ENCODE data around the gene ZNF253. TPM values are rescaled to one million over a fixed set of nuclear protein-coding genes. Genes with fewer than 3 reads are reported as not detected.
A peak's percentile ranks its signal among the peaks of the same experiment; 100 is the strongest.
"Not testable (repeated sequence)": the region's sequence is repeated elsewhere in the genome, so short reads cannot be mapped to it uniquely, and the experiment has no call there.

Gene ZNF253
- polyA plus RNA-seq, 3 donors, result 0.45 to 1.5 (median 1.1) TPM

DNA sequence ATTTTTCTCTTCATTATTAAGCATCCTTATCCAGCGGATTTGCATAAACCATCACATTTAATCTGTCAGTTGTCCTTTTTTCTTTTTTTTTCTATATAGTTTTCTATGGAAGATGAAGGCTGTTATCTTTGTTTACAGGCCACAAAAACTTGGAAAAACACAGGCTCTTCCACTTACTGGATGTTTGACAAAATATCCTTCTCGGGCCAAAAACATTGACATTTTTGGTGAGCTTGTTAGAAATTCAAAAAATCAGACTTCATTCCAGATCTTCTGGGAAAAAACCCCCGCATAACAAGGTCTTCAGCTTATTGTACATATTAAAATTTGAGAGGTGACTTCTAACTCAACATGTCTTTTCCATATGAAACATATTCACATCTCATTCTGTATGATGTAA is 48.9 kb downstream of the ZNF253 start:
- Mint-ChIP-seq H3K36me3 (peaks cover 57 to 69% of the 10 kb centered on the region in 2 donors), H3K27me3 (ENCODE audit: low read depth in 3 of 3) (no peaks in the 10 kb centered on the region)

GRCh38 chr19:19930417-19930816 is 64.7 kb downstream of the ZNF253 start:
- H3K27me3 ChIP-seq (ENCODE audit: control insufficient read depth in 2 of 2, insufficient read depth in 2 of 2, low read length in 2 of 2); H3K4me3 Mint-ChIP-seq; H2AFZ ChIP-seq (ENCODE audit: insufficient read depth, low read depth, low read length, poor library complexity, severe bottlenecking); H3K9ac ChIP-seq (ENCODE audit: insufficient read depth, low read length, poor library complexity, severe bottlenecking); H3K27ac Mint-ChIP-seq; H3K27me3 Mint-ChIP-seq (ENCODE audit: low read depth in 3 of 3); H3K27ac ChIP-seq (ENCODE audit: low read depth in 1 of 2, low read length in 2 of 2); DNase-seq; H3K4me1 ChIP-seq (ENCODE audit: control insufficient read depth in 1 of 2, insufficient read depth in 2 of 2, low read length in 2 of 2); H3K4me2 ChIP-seq (replicated peaks; ENCODE audit: extremely low read depth, low read length, poor library complexity, severe bottlenecking); H3K4me3 ChIP-seq (replicated peaks in 1 of 3; ENCODE audit: low read depth in 2 of 3, low read length in 3 of 3); H3K79me2 ChIP-seq (ENCODE audit: insufficient read depth, low read length); intact Hi-C loops (cut with micrococcal nuclease); H4K20me1 ChIP-seq (ENCODE audit: insufficient read depth, low read length); H3K4me1 Mint-ChIP-seq: not testable (repeated sequence)
- 98% methylated on average over 5 of the region's 7 CpGs for WGBS (ENCODE audit: insufficient coverage)
- Mint-ChIP-seq H3K9me3 (peaks cover 39 to 90% (median 78%) of the 10 kb centered on the region in 7 donors), H3K36me3 (peaks cover 54 to 71% of the 10 kb centered on the region in 2 donors)
- H3K36me3 ChIP-seq (replicated peaks in 1 of 2; ENCODE audit: control insufficient read depth in 1 of 2, insufficient read depth in 2 of 2, low read length in 2 of 2), result peaks cover 30 to 80% of the 10 kb centered on the region in 2 donors
- peaks cover 56 to 94% of the 10 kb centered on the region in 2 donors for H3K9me3 ChIP-seq (replicated peaks in 1 of 2; ENCODE audit: control insufficient read depth in 1 of 2, insufficient read depth in 1 of 2, low read length in 2 of 2)

More for the DNA sequence above, 48.9 kb downstream of the ZNF253 start:
- no CpG with 5 or more reads among the region's 3 CpGs for WGBS (ENCODE audit: insufficient coverage)
- Histone ChIP-seq H3K4me2 (replicated peaks; ENCODE audit: extremely low read depth, low read length, poor library complexity, severe bottlenecking) (no peak overlapping the region), H4K20me1 (ENCODE audit: insufficient read depth, low read length) (no peaks in the 10 kb centered on the region), H3K9me3 (replicated peaks in 1 of 2; ENCODE audit: control insufficient read depth in 1 of 2, insufficient read depth in 1 of 2, low read length in 2 of 2) (peaks cover 30 to 73% of the 10 kb centered on the region in 2 donors), H3K4me1 (ENCODE audit: control insufficient read depth in 1 of 2, insufficient read depth in 2 of 2, low read length in 2 of 2) (no peaks in the 10 kb centered on the region), H3K79me2 (ENCODE audit: insufficient read depth, low read length) (peaks cover 12% of the 10 kb centered on the region), H3K36me3 (replicated peaks in 1 of 2; ENCODE audit: control insufficient read depth in 1 of 2, insufficient read depth in 2 of 2, low read length in 2 of 2) (peaks cover 11 to 66% of the 10 kb centered on the region in 2 donors), H3K27ac (ENCODE audit: low read depth in 1 of 2, low read length in 2 of 2) (no peak overlapping the region), H3K4me3 (replicated peaks in 1 of 3; ENCODE audit: low read depth in 2 of 3, low read length in 3 of 3) (no peak overlapping the region), H3K9ac (ENCODE audit: insufficient read depth, low read length, poor library complexity, severe bottlenecking) (no peak overlapping the region), H2AFZ (ENCODE audit: insufficient read depth, low read depth, low read length, poor library complexity, severe bottlenecking) (no peak overlapping the region), H3K27me3 (ENCODE audit: control insufficient read depth in 2 of 2, insufficient read depth in 2 of 2, low read length in 2 of 2) (no peaks in the 10 kb centered on the region)
- H3K4me1 Mint-ChIP-seq, result no peaks in the 10 kb centered on the region
- no peak overlapping the region for H3K27ac Mint-ChIP-seq
- TF ChIP-seq, protein P1, sequence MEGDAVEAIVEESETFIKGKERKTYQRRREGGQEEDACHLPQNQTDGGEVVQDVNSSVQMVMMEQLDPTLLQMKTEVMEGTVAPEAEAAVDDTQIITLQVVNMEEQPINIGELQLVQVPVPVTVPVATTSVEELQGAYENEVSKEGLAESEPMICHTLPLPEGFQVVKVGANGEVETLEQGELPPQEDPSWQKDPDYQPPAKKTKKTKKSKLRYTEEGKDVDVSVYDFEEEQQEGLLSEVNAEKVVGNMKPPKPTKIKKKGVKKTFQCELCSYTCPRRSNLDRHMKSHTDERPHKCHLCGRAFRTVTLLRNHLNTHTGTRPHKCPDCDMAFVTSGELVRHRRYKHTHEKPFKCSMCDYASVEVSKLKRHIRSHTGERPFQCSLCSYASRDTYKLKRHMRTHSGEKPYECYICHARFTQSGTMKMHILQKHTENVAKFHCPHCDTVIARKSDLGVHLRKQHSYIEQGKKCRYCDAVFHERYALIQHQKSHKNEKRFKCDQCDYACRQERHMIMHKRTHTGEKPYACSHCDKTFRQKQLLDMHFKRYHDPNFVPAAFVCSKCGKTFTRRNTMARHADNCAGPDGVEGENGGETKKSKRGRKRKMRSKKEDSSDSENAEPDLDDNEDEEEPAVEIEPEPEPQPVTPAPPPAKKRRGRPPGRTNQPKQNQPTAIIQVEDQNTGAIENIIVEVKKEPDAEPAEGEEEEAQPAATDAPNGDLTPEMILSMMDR (IDR thresholded peaks at IDR 0.05), result no peak
- DNase-seq, result no peak
- no peak overlapping the region for H3K4me3 Mint-ChIP-seq
- H3K9me3 Mint-ChIP-seq, result peaks cover 15 to 82% (median 67%) of the 10 kb centered on the region in 7 donors
- intact Hi-C loops (cut with micrococcal nuclease), result no loop called here

DNA sequence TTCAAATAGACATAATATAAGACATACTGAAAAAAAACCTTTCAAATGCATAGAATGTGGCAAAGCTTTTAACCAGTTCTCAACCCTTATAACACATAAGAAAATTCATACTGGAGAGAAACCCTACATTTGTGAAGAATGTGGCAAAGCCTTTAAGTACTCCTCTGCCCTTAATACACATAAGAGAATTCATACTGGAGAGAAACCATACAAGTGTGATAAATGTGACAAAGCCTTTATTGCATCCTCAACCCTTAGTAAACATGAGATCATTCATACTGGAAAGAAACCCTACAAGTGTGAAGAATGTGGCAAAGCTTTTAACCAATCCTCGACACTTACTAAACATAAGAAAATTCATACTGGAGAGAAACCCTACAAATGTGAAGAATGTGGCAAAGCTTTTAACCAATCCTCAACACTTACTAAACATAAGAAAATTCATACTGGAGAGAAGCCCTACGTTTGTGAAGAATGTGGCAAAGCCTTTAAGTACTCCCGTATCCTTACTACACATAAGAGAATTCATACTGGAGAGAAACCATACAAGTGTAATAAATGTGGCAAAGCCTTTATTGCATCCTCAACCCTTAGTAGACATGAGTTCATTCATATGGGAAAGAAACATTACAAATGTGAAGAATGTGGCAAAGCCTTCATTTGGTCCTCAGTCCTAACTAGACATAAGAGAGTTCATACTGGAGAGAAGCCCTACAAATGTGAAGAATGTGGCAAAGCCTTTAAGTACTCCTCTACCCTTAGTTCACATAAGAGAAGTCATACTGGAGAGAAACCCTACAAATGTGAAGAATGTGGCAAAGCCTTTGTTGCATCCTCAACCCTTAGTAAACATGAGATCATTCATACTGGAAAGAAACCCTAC is 68.0 kb downstream of the ZNF253 start:
- H3K27ac ChIP-seq (ENCODE audit: low read depth in 1 of 2, low read length in 2 of 2); H3K4me1 ChIP-seq (ENCODE audit: control insufficient read depth in 1 of 2, insufficient read depth in 2 of 2, low read length in 2 of 2); H3K9ac ChIP-seq (ENCODE audit: insufficient read depth, low read length, poor library complexity, severe bottlenecking); H3K27ac Mint-ChIP-seq; intact Hi-C loops (cut with micrococcal nuclease); DNase-seq; H3K27me3 ChIP-seq (ENCODE audit: control insufficient read depth in 2 of 2, insufficient read depth in 2 of 2, low read length in 2 of 2); H3K4me2 ChIP-seq (replicated peaks; ENCODE audit: extremely low read depth, low read length, poor library complexity, severe bottlenecking); H3K79me2 ChIP-seq (ENCODE audit: insufficient read depth, low read length); H3K4me3 Mint-ChIP-seq; H2AFZ ChIP-seq (ENCODE audit: insufficient read depth, low read depth, low read length, poor library complexity, severe bottlenecking); H3K27me3 Mint-ChIP-seq (ENCODE audit: low read depth in 3 of 3); H3K4me1 Mint-ChIP-seq; H4K20me1 ChIP-seq (ENCODE audit: insufficient read depth, low read length): not testable (repeated sequence)
- Histone ChIP-seq H3K4me3 (replicated peaks in 1 of 3; ENCODE audit: low read depth in 2 of 3, low read length in 3 of 3) (peak overlapping the region in 1 of 3 experiments; percentile 50), H3K36me3 (replicated peaks in 1 of 2; ENCODE audit: control insufficient read depth in 1 of 2, insufficient read depth in 2 of 2, low read length in 2 of 2) (peaks cover 13 to 50% of the 10 kb centered on the region in 2 donors), H3K9me3 (replicated peaks in 1 of 2; ENCODE audit: control insufficient read depth in 1 of 2, insufficient read depth in 1 of 2, low read length in 2 of 2) (peaks cover 52 to 95% of the 10 kb centered on the region in 2 donors)
- WGBS (ENCODE audit: insufficient coverage), result no CpG with 5 or more reads among the region's 3 CpGs
- H3K9me3 Mint-ChIP-seq, result peaks cover 42 to 94% (median 82%) of the 10 kb centered on the region in 7 donors
- H3K36me3 Mint-ChIP-seq, result peaks cover 30 to 43% of the 10 kb centered on the region in 2 donors
